CD4-positive, alpha-beta memory T cell (primary cell): Measurements from ENCODE around the gene GTF3C6. TPM values are rescaled to one million over a fixed set of nuclear protein-coding genes. Genes with fewer than 3 reads are reported as not detected.
"Not testable (repeated sequence)": the region's sequence is repeated elsewhere in the genome, so short reads cannot be mapped to it uniquely, and the experiment has no call there.

Experiments used
- CTCF ChIA-PET: fragments of 350-600 bp; sonication (Branson Sonifier 250); formaldehyde crosslinking; loops from one replicate; lab custom pipeline; 2021; ENCODE audit warnings: inconsistent platforms; ENCODE audit not compliant: partially characterized antibody; lab: Charles Lee
- POLR2A ChIA-PET: fragments of 350-600 bp; sonication (Branson Sonifier 250); formaldehyde crosslinking; loops from one replicate; lab custom pipeline; 2021; ENCODE audit not compliant: partially characterized antibody; lab: Charles Lee
- DNase-seq, 5 donors: peaks; one replicate each; pipeline versions ENCODE4 v3.0.0 to v3.0.0-alpha.2; 2020 to 2022; ENCODE audit warnings: mixed read lengths in 1 of 5
- H3K27ac ChIP-seq: one replicate; pipeline ENCODE4 v1.7.0; 2013; ENCODE audit warnings: low read depth, low read length
- H3K27me3 ChIP-seq: 2 replicates; pipeline ENCODE4 v1.7.0; 2013; ENCODE audit warnings: mild to moderate bottlenecking, low read length, moderate library complexity; ENCODE audit not compliant: insufficient read depth
- H3K36me3 ChIP-seq: 2 replicates; pipeline ENCODE4 v1.7.0; 2013; ENCODE audit warnings: mild to moderate bottlenecking, low read length, moderate library complexity; ENCODE audit not compliant: insufficient read depth
- H3K4me1 ChIP-seq: 2 replicates; pipeline ENCODE4 v1.7.0; 2013; ENCODE audit warnings: mild to moderate bottlenecking, low read length, moderate library complexity; ENCODE audit not compliant: insufficient read depth
- H3K4me3 ChIP-seq, 2 donors: one replicate each; pipeline ENCODE4 v1.7.0; 2013; ENCODE audit warnings: low read length in 2 of 2, mild to moderate bottlenecking in 1 of 2
- H3K9me3 ChIP-seq, 2 donors: one replicate each; pipeline ENCODE4 v1.7.0; 2013; ENCODE audit warnings: low read length in 2 of 2, control low read depth in 1 of 2; ENCODE audit not compliant: control insufficient read depth in 1 of 2
- H3K27ac Mint-ChIP-seq, 7 donors: one replicate each; pipeline ENCODE4 v1.8.0; 2020 to 2021; ENCODE audit warnings: mixed read lengths in 7 of 7, mild to moderate bottlenecking in 6 of 7, inconsistent platforms in 3 of 7, moderate library complexity in 3 of 7
- H3K27me3 Mint-ChIP-seq, 2 donors: one replicate each; pipeline ENCODE4 v1.8.0; 2020 to 2021; ENCODE audit warnings: mixed read lengths in 2 of 2
- H3K36me3 Mint-ChIP-seq, 2 donors: one replicate each; pipeline ENCODE4 v1.8.0; 2020 to 2021; ENCODE audit warnings: mixed read lengths in 2 of 2, inconsistent platforms in 1 of 2, mild to moderate bottlenecking in 1 of 2
- H3K4me1 Mint-ChIP-seq, 4 donors: one replicate each; pipeline ENCODE4 v1.8.0; 2020 to 2021; ENCODE audit warnings: mixed read lengths in 4 of 4, mild to moderate bottlenecking in 1 of 4
- H3K4me3 Mint-ChIP-seq, 8 donors: one replicate each; pipeline ENCODE4 v1.8.0; 2020 to 2021; ENCODE audit warnings: mixed read lengths in 8 of 8, mild to moderate bottlenecking in 7 of 8, moderate library complexity in 6 of 8, inconsistent platforms in 3 of 8
- H3K9me3 Mint-ChIP-seq, 8 donors: one replicate each; pipeline ENCODE4 v1.8.0; 2020 to 2021; ENCODE audit warnings: mixed read lengths in 8 of 8, mild to moderate bottlenecking in 5 of 8, inconsistent platforms in 3 of 8, moderate library complexity in 1 of 8
- intact Hi-C: fragments of 100-400 bp; cut with micrococcal nuclease; formaldehyde crosslinking; loops from one replicate; pipeline ENCODE4 v1.15.1; 2023
- polyA plus RNA-seq, 2 donors: library from polyadenylated mRNA; unstranded; fragments of 300-500 nt; fragmentation: Illumina TruSeq; gene quantifications; one replicate each; pipeline ENCODE4 v1.2.3, GENCODE V29; 2021
- total RNA-seq, 2 experiments: library from RNA; stranded (reverse); gene quantifications; one replicate each; pipeline ENCODE4 v1.2.3, GENCODE V29; 2021

The GTF3C6 gene
- total and polyA plus RNA-seq, 4 experiments from 2014 or later = 28.9 to 147 (median 74.4) TPM

- POLR2A ChIA-PET = no interaction called here
- H3K27me3 Mint-ChIP-seq = no peaks in the 10 kb centered on the region
- no peak overlapping the region for H3K27ac ChIP-seq
- no peaks in the 10 kb centered on the region for H3K9me3 Mint-ChIP-seq
- no peak overlapping the region for H3K4me3 ChIP-seq
- no peaks in the 10 kb centered on the region for H3K4me1 ChIP-seq
- H3K27me3 ChIP-seq = no peaks in the 10 kb centered on the region
- peak overlapping the region in 1 of 7 donors; percentile 10 for H3K27ac Mint-ChIP-seq
- no peak for DNase-seq
- no peak overlapping the region for H3K4me3 Mint-ChIP-seq
- CTCF ChIA-PET = interaction anchor here (3.2 to 16.7 kb wide), 3 partner anchors 79 to 422 kb away, joined by 11 to 192 read pairs (median 71); partner anchors contain the start of gene AMD1
- no peaks in the 10 kb centered on the region for H3K36me3 Mint-ChIP-seq
- H3K36me3 ChIP-seq = no peaks in the 10 kb centered on the region
- intact Hi-C loops = loop anchor here (10.0 kb wide), 2 partner anchors 533 to 1857 kb away; partner anchors contain the start of genes CEP57L1, REV3L and SESN1
- no peaks in the 10 kb centered on the region for H3K9me3 ChIP-seq
- peaks cover 0 to 8% (median 3%) of the 10 kb centered on the region in 4 donors for H3K4me1 Mint-ChIP-seq
These were observed 6.3 kb upstream of the GTF3C6 start for GRCh38 chr6:110951986-110952794.

GRCh38 chr6:110953633-110954303, 4.7 kb upstream of the GTF3C6 start:
- Histone ChIP-seq H3K9me3 (no peaks in the 10 kb centered on the region), H3K4me3 (no peak overlapping the region), H3K4me1 (peaks cover 8% of the 10 kb centered on the region), H3K27ac (no peak overlapping the region), H3K36me3 (no peaks in the 10 kb centered on the region), H3K27me3 (no peaks in the 10 kb centered on the region)
- peak overlapping the region in 1 of 7 donors; percentile 8 for H3K27ac Mint-ChIP-seq
- no peak overlapping the region for H3K4me3 Mint-ChIP-seq
- H3K36me3 Mint-ChIP-seq = peaks cover 0 to 4% of the 10 kb centered on the region in 2 donors
- intact Hi-C loops = loop anchor here (10.0 kb wide), 2 partner anchors 531 to 1859 kb away; partner anchors contain the start of genes CEP57L1, REV3L and SESN1
- CTCF ChIA-PET = interaction anchor here (0.9 to 16.7 kb wide), 3 partner anchors 71 to 424 kb away, joined by 3 to 192 read pairs (median 71); no protein-coding TSS in a partner anchor
- no peak for DNase-seq
- no peaks in the 10 kb centered on the region for H3K27me3 Mint-ChIP-seq
- peaks cover 6 to 13% (median 11%) of the 10 kb centered on the region in 4 donors for H3K4me1 Mint-ChIP-seq
- POLR2A ChIA-PET = no interaction called here
- H3K9me3 Mint-ChIP-seq = peaks cover 0 to 2% (median 0%) of the 10 kb centered on the region in 8 donors

GRCh38 chr6:110960014-110960390, 1.5 kb downstream of the GTF3C6 start:
- POLR2A ChIA-PET = interaction anchor here (1.1 to 6.8 kb wide), 7 partner anchors 20 to 432 kb away, joined by 3 to 152 read pairs (median 7); partner anchors contain the start of genes AMD1, CDK19 and RPF2
- Histone ChIP-seq H3K27me3 (no peaks in the 10 kb centered on the region), H3K4me1 (peaks cover 20% of the 10 kb centered on the region), H3K36me3 (peaks cover 12% of the 10 kb centered on the region), H3K27ac (no peak overlapping the region), H3K9me3 (no peaks in the 10 kb centered on the region), H3K4me3 (no peak overlapping the region)
- intact Hi-C loops = no loop called here
- H3K27ac Mint-ChIP-seq = peak overlapping the region in 5 of 7 donors; percentile 52 to 80 (median 68)
- CTCF ChIA-PET = interaction anchor here (0.6 to 16.7 kb wide), 4 partner anchors 10 to 279 kb away, joined by 3 to 192 read pairs (median 4); partner anchors contain the start of gene AMD1
- H3K36me3 Mint-ChIP-seq = peaks cover 13 to 38% of the 10 kb centered on the region in 2 donors
- H3K4me1 Mint-ChIP-seq = peaks cover 11 to 26% (median 17%) of the 10 kb centered on the region in 4 donors
- H3K4me3 Mint-ChIP-seq = peak overlapping the region in 6 of 8 donors; percentile 15 to 64 (median 44)
- DNase-seq = no peak
- H3K27me3 Mint-ChIP-seq = no peaks in the 10 kb centered on the region
- peaks cover 0 to 2% (median 0%) of the 10 kb centered on the region in 8 donors for H3K9me3 Mint-ChIP-seq

GRCh38 chr6:110962636-110963035, 4.1 kb downstream of the GTF3C6 start:
- peaks cover 11 to 26% (median 15%) of the 10 kb centered on the region in 4 donors for H3K4me1 Mint-ChIP-seq
- Histone ChIP-seq H3K36me3 (peaks cover 27% of the 10 kb centered on the region), H3K4me1 (peaks cover 19% of the 10 kb centered on the region)
- H3K27me3 ChIP-seq, H3K27ac ChIP-seq, H3K4me3 ChIP-seq, H3K4me3 Mint-ChIP-seq, H3K9me3 ChIP-seq, DNase-seq, intact Hi-C loops, H3K27me3 Mint-ChIP-seq, H3K9me3 Mint-ChIP-seq: not testable (repeated sequence)
- ChIA-PET POLR2A (interaction anchor here (1.4 kb wide), 1 partner anchor 88 kb away, joined by 5 read pairs; the partner anchor contains the start of gene AMD1), CTCF (interaction anchor here (0.6 to 1.4 kb wide), 2 partner anchors 12 to 249 kb away, joined by 3 read pairs; no protein-coding TSS in a partner anchor)
- peaks cover 29 to 59% of the 10 kb centered on the region in 2 donors for H3K36me3 Mint-ChIP-seq
- H3K27ac Mint-ChIP-seq = peak overlapping the region in 1 of 7 donors; percentile 42

- no peaks in the 10 kb centered on the region for H3K27me3 ChIP-seq
- H3K27me3 Mint-ChIP-seq = no peaks in the 10 kb centered on the region
- H3K27ac ChIP-seq = no peak overlapping the region
- H3K4me3 ChIP-seq = no peak overlapping the region
- H3K4me3 Mint-ChIP-seq = no peak overlapping the region
- H3K36me3 Mint-ChIP-seq = peaks cover 34 to 57% of the 10 kb centered on the region in 2 donors
- no peaks in the 10 kb centered on the region for H3K9me3 Mint-ChIP-seq
- POLR2A ChIA-PET = interaction anchor here (0.7 kb wide), 1 partner anchor 14 kb away, joined by 3 read pairs; no protein-coding TSS in a partner anchor
- CTCF ChIA-PET = interaction anchor here (1.0 kb wide), 1 partner anchor 17 kb away, joined by 3 read pairs; no protein-coding TSS in a partner anchor
- H3K4me1 Mint-ChIP-seq = no peaks in the 10 kb centered on the region
- peak overlapping the region in 2 of 7 donors; percentile 6 to 22 for H3K27ac Mint-ChIP-seq
- H3K9me3 ChIP-seq = no peaks in the 10 kb centered on the region
- intact Hi-C loops = no loop called here
- DNase-seq = no peak
- peaks cover 32% of the 10 kb centered on the region for H3K36me3 ChIP-seq
- no peaks in the 10 kb centered on the region for H3K4me1 ChIP-seq
These were observed 7.2 kb downstream of the GTF3C6 start for GRCh38 chr6:110965629-110966229.

- H3K27me3 Mint-ChIP-seq, H3K4me3 ChIP-seq, CTCF ChIA-PET, H3K9me3 Mint-ChIP-seq, H3K27ac ChIP-seq, POLR2A ChIA-PET, H3K9me3 ChIP-seq, H3K4me1 Mint-ChIP-seq, DNase-seq, H3K4me3 Mint-ChIP-seq, H3K27me3 ChIP-seq, intact Hi-C loops, H3K4me1 ChIP-seq: not testable (repeated sequence)
- Mint-ChIP-seq H3K27ac (peak overlapping the region in 1 of 7 donors; percentile 64), H3K36me3 (peaks cover 21 to 35% of the 10 kb centered on the region in 2 donors)
- H3K36me3 ChIP-seq = peaks cover 20% of the 10 kb centered on the region
These were observed 10.2 kb downstream of the GTF3C6 start for GRCh38 chr6:110968661-110969060.
